H1 (cell line): ENCODE data around the gene PCSK4. TPM values are rescaled to one million over a fixed set of nuclear protein-coding genes. Genes with fewer than 3 reads are reported as not detected.

Source experiments
- ATF2 ChIP-seq: IDR thresholded peaks from 2 replicates; pipeline ENCODE4 v1.6.1; 2012; ENCODE audit warnings: low read length, inconsistent platforms
- BRCA1 ChIP-seq: IDR thresholded peaks from 2 replicates; pipeline ENCODE4 v1.6.1; 2012; ENCODE audit warnings: low read depth, low read length, improper control_type of control experiment
- CHD1 ChIP-seq: IDR thresholded peaks from 2 replicates; pipeline ENCODE4 v1.6.1; 2012; ENCODE audit warnings: low read depth, low read length, improper control_type of control experiment
- CHD2 ChIP-seq: IDR thresholded peaks from 2 replicates; pipeline ENCODE4 v1.6.1; 2012; ENCODE audit warnings: low read length, improper control_type of control experiment
- EP300 ChIP-seq, 2 experiments: IDR thresholded peaks; 1 replicate in 1 of 2; 2 replicates in 1 of 2; pipeline ENCODE4 v1.6.1; 2011 to 2012; ENCODE audit warnings: low read depth in 2 of 2, low read length in 2 of 2, mild to moderate bottlenecking in 2 of 2, borderline replicate concordance in 1 of 2, inconsistent platforms in 1 of 2, moderate library complexity in 1 of 2
- RNF2 ChIP-seq: fragments of 200-900, 300-1000 bp; sonication (generic); IDR thresholded peaks from 2 replicates; pipeline ENCODE4 v1.7.1; 2016; ENCODE audit warnings: borderline replicate concordance, low read depth, mild to moderate bottlenecking, antibody characterized with exemption, low read length; ENCODE audit not compliant: poor library complexity, severe bottlenecking; ENCODE audit errors: missing control alignments
- TBP ChIP-seq: IDR thresholded peaks from 2 replicates; pipeline ENCODE4 v1.6.1; 2011; ENCODE audit warnings: low read depth, low read length, improper control_type of control experiment
- polyA plus RNA-seq, 7 experiments: library from polyadenylated mRNA; depleted of rRNA in 3 of 7; stranded (reverse) in 5 of 7; unstranded in 2 of 7; fragments of >200 nt in 5 of 7; fragments of 200-250 nt in 2 of 7; gene quantifications; 1 replicate in 5 of 7; 2 replicates in 1 of 7; 4 replicates in 1 of 7; pipeline versions ENCODE4 v1.2.1 to v1.2.3, GENCODE V29; 2011 to 2013; ENCODE audit warnings: missing spikeins in 2 of 7, mixed read lengths in 2 of 7
- total RNA-seq: library from RNA; stranded (reverse); fragmentation: NEBNext Ultra II Directional; extraction: Animal tissue kit (Norgen Biotek cat#: 25700); gene quantifications from 2 replicates; pipeline ENCODE4 v1.2.1, GENCODE V29; 2021

PCSK4 gene
- total and polyA plus RNA-seq, 2 of the 8 experiments (the other 6 are each of a cell fraction or from before 2014, with no cell fraction given): 9.8 to 10.7 TPM

DNA sequence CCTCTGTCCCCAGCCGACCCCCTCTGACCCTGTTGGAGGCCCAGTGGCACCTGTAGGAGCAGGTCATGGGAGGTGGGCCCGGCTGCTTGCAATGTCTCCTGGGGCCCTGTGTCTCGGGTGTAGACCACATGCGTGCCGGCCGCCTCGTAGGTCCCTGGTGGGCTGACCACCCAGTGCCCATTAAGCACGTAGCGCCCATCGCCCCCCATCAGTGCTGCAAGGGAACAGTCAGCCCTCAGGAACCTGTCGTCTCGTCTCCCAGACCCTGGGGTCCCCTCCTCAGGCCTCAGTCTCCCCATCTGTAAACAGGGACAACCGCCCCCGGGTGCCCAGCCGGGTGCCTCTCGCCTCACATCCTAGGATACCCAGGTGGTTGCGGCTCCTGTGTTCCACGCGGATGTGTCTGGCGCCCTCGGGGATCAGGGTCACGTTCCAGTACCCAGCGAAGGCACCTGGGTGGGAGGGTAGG, 17.1 kb upstream of the PCSK4 start (continued):
- no peak for TF ChIP-seq RNF2
- TF ChIP-seq CHD1: no peak
- no peak for TF ChIP-seq BRCA1
- TF ChIP-seq ATF2: no peak
- no peak for TF ChIP-seq EP300 (IDR thresholded peaks at IDR 0.05; ENCODE audit: borderline replicate concordance in 1 of 2, low read depth in 2 of 2, low read length in 2 of 2)
- TF ChIP-seq TBP: no peak
- TF ChIP-seq CHD2: no peak
